ENCODE measurements around the gene ODR4. TPM values are rescaled to one million over a fixed set of nuclear protein-coding genes. Genes with fewer than 3 reads are reported as not detected.
A peak's percentile ranks its signal among the peaks of the same experiment; 100 is the strongest.

Gene ODR4
- total RNA-seq, 2 experiments from 2014 or later: 12.0 to 16.1 TPM

DNA sequence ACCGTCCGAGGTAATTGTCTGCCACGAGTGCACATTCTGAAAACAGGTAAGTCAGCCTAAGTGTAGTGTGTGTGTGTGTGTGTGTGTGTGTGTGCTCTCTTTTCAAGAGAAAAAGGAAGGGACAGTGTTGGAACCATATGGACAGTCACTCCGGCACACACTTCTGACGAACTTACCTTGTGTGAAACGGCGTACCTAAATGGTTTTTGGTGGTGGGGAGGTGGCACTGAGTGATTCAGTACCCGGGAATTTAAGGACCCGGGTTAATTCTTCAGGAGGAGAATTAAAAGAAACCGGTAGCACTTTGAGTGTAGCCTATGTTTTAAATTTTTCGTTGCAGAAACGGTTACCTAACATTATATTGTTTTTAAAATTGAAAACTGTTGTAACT lies 286 bp downstream of the ODR4 start:
- intact Hi-C loops (cut with micrococcal nuclease; ENCODE audit: unreplicated experiment): loop anchor here (2.0 to 5.0 kb wide), 2 partner anchors 1059 to 1219 kb away; partner anchors contain the start of genes IVNS1ABP, SWT1 and TRMT1L
- BruUV-seq (replicated peaks): TSS peak; percentile 70
- no peak for DNase-seq (ENCODE audit: low spot score)
- Histone ChIP-seq H3K36me3 (ENCODE audit: insufficient read depth, low read length) (peaks cover 50% of the 10 kb centered on the region), H3K4me2 (ENCODE audit: low read length) (peak overlapping the region; percentile 82), H3K4me1 (ENCODE audit: insufficient read depth, low read length, poor library complexity, severe bottlenecking) (peaks cover 20% of the 10 kb centered on the region), H3K27ac (ENCODE audit: low read depth, low read length, poor library complexity, severe bottlenecking) (peak overlapping the region; percentile 79), H3K79me2 (ENCODE audit: insufficient read depth, low read depth, low read length) (peaks cover 72% of the 10 kb centered on the region), H3K4me3 (ENCODE audit: low read depth, low read length, poor library complexity, severe bottlenecking) (peak overlapping the region; percentile 77), H3K9me3 (ENCODE audit: low read length) (no peaks in the 10 kb centered on the region), H4K20me1 (ENCODE audit: insufficient read depth, low read length) (peaks cover 14% of the 10 kb centered on the region), H2AFZ (ENCODE audit: low read length) (peak overlapping the region; percentile 96), H3K9me2 (ENCODE audit: insufficient read depth, low read length) (no peaks in the 10 kb centered on the region)
- ChIA-PET CTCF (ENCODE audit: unreplicated experiment) (interaction anchor here (1.7 kb wide), 1 partner anchor 30 kb away, joined by 5 read pairs; no protein-coding TSS in a partner anchor), POLR2A (interaction anchor here (0.7 to 1.1 kb wide), 4 partner anchors 10 to 52 kb away, joined by 3 to 4 read pairs (median 4); no protein-coding TSS in a partner anchor)
- TF ChIP-seq CTCF (conservative IDR thresholded peaks at IDR 0.05; ENCODE audit: low read length) (no peak), EZH2phosphoT487 (IDR thresholded peaks at IDR 0.05; ENCODE audit: borderline replicate concordance, low read depth, low read length) (no peak)

DNA sequence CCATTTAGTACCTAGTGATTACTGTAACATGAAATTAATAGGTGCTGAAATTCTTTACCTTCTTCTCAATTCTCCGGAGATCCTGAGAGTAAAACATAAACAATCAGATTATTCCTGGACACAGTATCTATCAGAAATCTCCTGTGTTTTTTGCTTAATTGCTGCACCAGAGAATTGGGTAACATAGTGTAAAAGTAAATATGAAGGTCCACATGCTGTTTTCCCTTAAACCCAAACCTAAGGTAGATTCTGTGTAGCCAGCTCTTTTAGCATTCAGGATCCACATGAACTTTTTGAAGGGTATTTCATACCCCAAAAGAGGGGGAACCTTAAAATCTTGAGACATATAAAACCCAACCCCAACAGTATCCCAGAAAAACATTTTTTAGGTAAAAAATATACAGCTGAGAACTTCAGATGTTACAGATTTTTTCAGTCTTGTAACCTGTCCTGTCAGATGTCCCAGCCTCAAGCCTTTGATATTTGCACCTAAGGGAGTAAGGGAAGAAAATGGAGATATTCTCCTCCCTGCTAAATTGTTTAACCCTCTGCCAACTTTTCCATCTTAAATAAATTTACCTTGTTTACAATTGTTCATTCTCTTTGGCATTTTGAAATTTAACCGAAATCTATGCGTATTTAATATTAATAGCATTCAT lies 11.2 kb downstream of the ODR4 start:
- H4K20me1 ChIP-seq (ENCODE audit: insufficient read depth, low read length): no peaks in the 10 kb centered on the region
- H3K4me2 ChIP-seq (ENCODE audit: low read length): no peak overlapping the region
- no peaks in the 10 kb centered on the region for H3K9me3 ChIP-seq (ENCODE audit: low read length)
- H3K9me2 ChIP-seq (ENCODE audit: insufficient read depth, low read length): no peaks in the 10 kb centered on the region
- TF ChIP-seq CTCF (conservative IDR thresholded peaks at IDR 0.05; ENCODE audit: low read length) (no peak), EZH2phosphoT487 (IDR thresholded peaks at IDR 0.05; ENCODE audit: borderline replicate concordance, low read depth, low read length) (no peak)
- no peak for DNase-seq (ENCODE audit: low spot score)
- no peaks in the 10 kb centered on the region for H3K79me2 ChIP-seq (ENCODE audit: insufficient read depth, low read depth, low read length)
- no peak overlapping the region for H3K27ac ChIP-seq (ENCODE audit: low read depth, low read length, poor library complexity, severe bottlenecking)
- POLR2A ChIA-PET: interaction anchor here (1.7 kb wide), 1 partner anchor 10 kb away, joined by 4 read pairs; no protein-coding TSS in a partner anchor
- H2AFZ ChIP-seq (ENCODE audit: low read length): no peak overlapping the region
- peaks cover 83% of the 10 kb centered on the region for H3K36me3 ChIP-seq (ENCODE audit: insufficient read depth, low read length)
- no peaks in the 10 kb centered on the region for H3K4me1 ChIP-seq (ENCODE audit: insufficient read depth, low read length, poor library complexity, severe bottlenecking)
- CTCF ChIA-PET (ENCODE audit: unreplicated experiment): no interaction called here
- no peak overlapping the region for H3K4me3 ChIP-seq (ENCODE audit: low read depth, low read length, poor library complexity, severe bottlenecking)
- intact Hi-C loops (cut with micrococcal nuclease; ENCODE audit: unreplicated experiment): no loop called here
- no TSS peak for BruUV-seq (replicated peaks)

GRCh38 chr1:186390925-186391324 lies 15.3 kb downstream of the ODR4 start:
- no peaks in the 10 kb centered on the region for H3K79me2 ChIP-seq (ENCODE audit: insufficient read depth, low read depth, low read length)
- BruUV-seq (replicated peaks): no TSS peak
- ChIA-PET CTCF (ENCODE audit: unreplicated experiment) (no interaction called here), POLR2A (interaction anchor here (0.6 to 1.0 kb wide), 2 partner anchors 9 to 207 kb away, joined by 3 read pairs; no protein-coding TSS in a partner anchor)
- H3K4me2 ChIP-seq (ENCODE audit: low read length): no peak overlapping the region
- DNase-seq (ENCODE audit: low spot score): no peak
- H3K36me3 ChIP-seq (ENCODE audit: insufficient read depth, low read length): peaks cover 84% of the 10 kb centered on the region
- H3K9me2 ChIP-seq (ENCODE audit: insufficient read depth, low read length): no peaks in the 10 kb centered on the region
- H3K4me3 ChIP-seq (ENCODE audit: low read depth, low read length, poor library complexity, severe bottlenecking): no peak overlapping the region
- intact Hi-C loops (cut with micrococcal nuclease; ENCODE audit: unreplicated experiment): no loop called here
- H2AFZ ChIP-seq (ENCODE audit: low read length): no peak overlapping the region
- no peaks in the 10 kb centered on the region for H4K20me1 ChIP-seq (ENCODE audit: insufficient read depth, low read length)
- TF ChIP-seq CTCF (conservative IDR thresholded peaks at IDR 0.05; ENCODE audit: low read length): no peak
- TF ChIP-seq EZH2phosphoT487 (IDR thresholded peaks at IDR 0.05; ENCODE audit: borderline replicate concordance, low read depth, low read length): no peak
- H3K4me1 ChIP-seq (ENCODE audit: insufficient read depth, low read length, poor library complexity, severe bottlenecking): no peaks in the 10 kb centered on the region
- H3K27ac ChIP-seq (ENCODE audit: low read depth, low read length, poor library complexity, severe bottlenecking): no peak overlapping the region
- no peaks in the 10 kb centered on the region for H3K9me3 ChIP-seq (ENCODE audit: low read length)
